Measurements from ENCODE around the gene OR1F1. TPM values are rescaled to one million over a fixed set of nuclear protein-coding genes. Genes with fewer than 3 reads are reported as not detected.

The OR1F1 gene
- total RNA-seq, 4 donors from 2014 or later: not detected

GRCh38 chr16:3158510-3159314 is 29.3 kb upstream of the OR1F1 start:
- TF ChIP-seq CTCF (IDR thresholded peaks at IDR 0.05; ENCODE audit: low read depth): no peak

GRCh38 chr16:3161235-3162018 is 26.6 kb upstream of the OR1F1 start:
- TF ChIP-seq CTCF (IDR thresholded peaks at IDR 0.05; ENCODE audit: low read depth): no peak

- TF ChIP-seq CTCF (IDR thresholded peaks at IDR 0.05; ENCODE audit: low read depth): no peak
Observed at GRCh38 chr16:3164121-3164991, 23.6 kb upstream of the OR1F1 start.

GRCh38 chr16:3165111-3165822 is 22.7 kb upstream of the OR1F1 start:
- no peak for TF ChIP-seq CTCF (IDR thresholded peaks at IDR 0.05; ENCODE audit: low read depth)

- no peak for TF ChIP-seq CTCF (IDR thresholded peaks at IDR 0.05; ENCODE audit: low read depth)
Observed at GRCh38 chr16:3166505-3166886, 21.5 kb upstream of the OR1F1 start.

- TF ChIP-seq CTCF (IDR thresholded peaks at IDR 0.05; ENCODE audit: low read depth): no peak
Observed at GRCh38 chr16:3170440-3171180, 17.4 kb upstream of the OR1F1 start.
